GM18870 (cell line): Measurements from ENCODE around the gene KIAA0319L.

Experiments used
- ATAC-seq: cut with Tn5 transposase; IDR thresholded peaks from one replicate; pipeline ENCODE4 v1.9.1; 2021; ENCODE audit warnings: moderate library complexity; ENCODE audit not compliant: unreplicated experiment

Gene KIAA0319L

GRCh38 chr1:35539824-35540261 is 17.4 kb downstream of the KIAA0319L start:
- no peak for ATAC-seq

- no peak for ATAC-seq
These were observed 18.0 kb downstream of the KIAA0319L start for GRCh38 chr1:35539073-35539823.

- no peak for ATAC-seq
These were observed 19.4 kb downstream of the KIAA0319L start for GRCh38 chr1:35537806-35538205.

DNA sequence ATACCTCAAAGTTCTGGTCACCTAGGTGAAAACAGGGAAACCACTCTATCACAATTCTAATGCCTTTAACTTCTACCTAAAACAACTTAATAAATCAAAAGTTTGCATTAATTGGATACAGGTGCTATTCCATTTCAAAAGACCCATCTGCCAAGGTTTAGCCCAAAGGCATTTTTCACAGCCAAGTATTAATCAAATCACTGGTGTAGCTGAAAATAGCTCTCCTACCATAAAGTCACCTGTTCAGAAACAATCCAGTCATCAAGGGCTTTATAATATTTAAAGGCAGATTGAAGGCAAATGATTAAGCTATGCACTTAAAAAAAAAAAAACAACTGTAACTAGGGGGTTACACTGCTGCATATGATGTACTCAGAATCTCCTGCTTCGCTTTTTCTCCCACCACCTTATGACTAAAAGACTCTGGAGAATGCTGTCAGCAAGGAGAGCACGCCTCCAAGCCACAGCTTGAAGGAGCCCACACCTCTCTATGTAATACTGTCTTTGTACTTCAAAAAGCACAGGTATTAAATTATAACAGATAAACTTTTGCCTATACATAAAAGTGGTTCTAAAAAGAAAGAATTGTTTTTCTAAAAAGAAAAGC is 20.5 kb downstream of the KIAA0319L start:
- ATAC-seq: no peak

DNA sequence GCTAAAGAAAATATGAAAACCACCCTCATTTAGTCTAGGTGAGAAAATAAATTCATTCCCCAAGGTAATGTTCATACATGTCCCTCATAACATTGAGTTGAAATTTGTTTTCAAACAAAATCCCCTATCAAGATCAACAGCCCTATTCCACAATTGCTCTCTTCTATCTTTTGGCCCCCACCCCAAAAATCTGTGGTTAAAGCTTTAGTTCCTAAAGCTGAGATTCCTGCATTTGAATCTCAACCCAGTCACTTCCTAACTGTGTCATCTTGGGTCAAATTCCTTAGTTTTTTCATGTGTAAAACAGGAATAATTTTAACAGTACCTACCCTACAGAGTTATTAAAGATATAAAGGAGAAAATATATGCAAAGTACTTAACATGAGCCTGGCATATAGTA is 22.0 kb downstream of the KIAA0319L start:
- no peak for ATAC-seq

GRCh38 chr1:35533586-35533985 is 23.6 kb downstream of the KIAA0319L start:
- ATAC-seq: no peak

DNA sequence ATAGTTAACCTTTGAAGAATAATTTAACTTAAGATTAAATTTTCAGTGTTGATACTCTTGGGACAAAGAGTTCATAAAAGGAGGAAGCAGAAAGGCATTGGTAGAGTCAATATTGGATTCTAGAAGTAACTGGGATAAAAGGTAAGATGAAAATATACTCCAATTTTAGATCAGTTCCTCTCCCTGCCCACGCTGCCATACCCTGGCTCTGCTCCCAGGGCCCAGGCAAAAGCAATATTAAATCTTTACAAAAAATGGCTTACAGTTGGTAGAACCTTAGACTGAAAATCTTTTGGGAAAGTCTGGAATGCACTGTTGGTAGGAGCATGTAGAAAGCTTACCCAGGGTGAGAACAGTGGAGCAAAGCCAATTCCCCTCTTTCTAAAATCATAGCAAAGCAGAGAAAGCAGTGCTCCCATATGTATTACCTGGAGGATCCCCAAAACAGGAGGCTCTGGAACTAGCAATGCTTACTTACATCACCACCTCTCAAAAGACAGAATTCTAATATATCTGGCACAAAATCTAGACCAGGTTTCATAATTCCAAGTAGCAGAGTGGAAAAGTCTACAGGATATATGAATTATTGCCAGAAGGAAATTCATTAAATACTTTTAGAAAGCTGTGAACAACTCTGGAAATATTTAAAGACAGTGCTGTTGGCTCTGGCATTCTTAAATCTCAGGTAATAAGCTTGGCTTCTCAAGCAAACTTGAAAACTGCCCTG is 24.5 kb downstream of the KIAA0319L start:
- no peak for ATAC-seq

DNA sequence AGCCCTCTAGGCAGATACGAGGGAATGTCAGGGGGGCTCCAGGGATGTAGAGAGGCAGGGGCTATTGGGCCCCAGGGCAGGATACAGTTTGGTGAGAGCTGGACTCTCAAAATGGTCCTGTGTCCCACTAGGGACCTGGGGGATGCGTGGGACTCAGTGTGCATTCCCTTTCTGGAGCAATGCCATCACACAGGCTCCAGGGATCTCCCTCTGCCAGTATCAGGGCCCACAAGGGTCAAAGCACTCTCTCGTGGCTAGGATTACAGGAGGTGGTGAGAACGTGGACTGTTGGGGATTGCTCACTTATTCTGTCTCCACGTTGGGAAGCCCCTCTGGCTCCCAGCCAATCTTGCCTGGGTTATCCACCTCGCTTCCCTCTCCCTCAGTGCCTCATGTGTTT is 25.8 kb downstream of the KIAA0319L start:
- ATAC-seq: no peak

GRCh38 chr1:35530946-35531345 is 26.3 kb downstream of the KIAA0319L start:
- ATAC-seq: no peak

- no peak for ATAC-seq
These were observed 27.0 kb downstream of the KIAA0319L start for GRCh38 chr1:35530168-35530567.

- no peak for ATAC-seq
These were observed 33.1 kb downstream of the KIAA0319L start for GRCh38 chr1:35524106-35524505.

DNA sequence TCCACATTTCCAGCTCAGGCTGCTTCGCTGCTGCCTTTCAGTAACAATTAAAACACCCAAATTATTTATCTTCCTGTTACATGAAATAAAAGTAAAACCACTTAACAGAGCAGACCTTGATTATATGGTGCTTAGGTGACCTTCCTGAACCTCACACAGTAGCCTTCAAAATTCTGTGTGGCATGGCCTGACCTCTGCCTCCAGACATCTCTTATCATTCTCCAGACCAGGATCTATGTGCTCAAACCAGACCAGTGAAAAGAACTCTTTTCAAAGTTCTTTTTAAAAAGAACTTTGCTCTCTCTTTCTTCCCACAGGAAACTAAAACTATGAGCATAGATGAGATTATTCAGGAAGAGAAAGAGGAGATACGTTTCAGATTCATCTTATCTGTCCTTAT is 37.8 kb downstream of the KIAA0319L start:
- no peak for ATAC-seq

- ATAC-seq: no peak
These were observed 39.0 kb downstream of the KIAA0319L start for GRCh38 chr1:35518183-35518582.

DNA sequence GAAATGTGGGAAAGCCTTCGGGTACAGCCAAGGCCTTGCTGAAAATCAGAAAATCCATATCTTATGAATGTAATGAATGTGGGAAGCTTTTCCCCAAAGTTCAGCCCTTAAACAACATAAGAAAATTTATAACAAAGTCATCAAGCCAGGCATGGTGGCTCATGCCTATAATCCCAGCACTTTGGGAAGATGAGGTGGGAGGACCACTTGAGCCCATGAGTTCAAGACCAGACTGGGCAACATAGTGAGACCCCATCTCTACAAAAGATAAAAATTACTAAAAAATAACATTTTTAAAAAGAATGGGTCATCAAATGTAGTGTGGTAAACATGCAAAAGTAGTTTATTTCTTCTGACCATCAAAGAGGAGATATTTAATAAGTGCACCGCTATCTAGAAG is 45.9 kb downstream of the KIAA0319L start:
- ATAC-seq: no peak

GRCh38 chr1:35509558-35509957 is 47.6 kb downstream of the KIAA0319L start:
- ATAC-seq: no peak

- no peak for ATAC-seq
These were observed 49.3 kb downstream of the KIAA0319L start for GRCh38 chr1:35507947-35508346.

DNA sequence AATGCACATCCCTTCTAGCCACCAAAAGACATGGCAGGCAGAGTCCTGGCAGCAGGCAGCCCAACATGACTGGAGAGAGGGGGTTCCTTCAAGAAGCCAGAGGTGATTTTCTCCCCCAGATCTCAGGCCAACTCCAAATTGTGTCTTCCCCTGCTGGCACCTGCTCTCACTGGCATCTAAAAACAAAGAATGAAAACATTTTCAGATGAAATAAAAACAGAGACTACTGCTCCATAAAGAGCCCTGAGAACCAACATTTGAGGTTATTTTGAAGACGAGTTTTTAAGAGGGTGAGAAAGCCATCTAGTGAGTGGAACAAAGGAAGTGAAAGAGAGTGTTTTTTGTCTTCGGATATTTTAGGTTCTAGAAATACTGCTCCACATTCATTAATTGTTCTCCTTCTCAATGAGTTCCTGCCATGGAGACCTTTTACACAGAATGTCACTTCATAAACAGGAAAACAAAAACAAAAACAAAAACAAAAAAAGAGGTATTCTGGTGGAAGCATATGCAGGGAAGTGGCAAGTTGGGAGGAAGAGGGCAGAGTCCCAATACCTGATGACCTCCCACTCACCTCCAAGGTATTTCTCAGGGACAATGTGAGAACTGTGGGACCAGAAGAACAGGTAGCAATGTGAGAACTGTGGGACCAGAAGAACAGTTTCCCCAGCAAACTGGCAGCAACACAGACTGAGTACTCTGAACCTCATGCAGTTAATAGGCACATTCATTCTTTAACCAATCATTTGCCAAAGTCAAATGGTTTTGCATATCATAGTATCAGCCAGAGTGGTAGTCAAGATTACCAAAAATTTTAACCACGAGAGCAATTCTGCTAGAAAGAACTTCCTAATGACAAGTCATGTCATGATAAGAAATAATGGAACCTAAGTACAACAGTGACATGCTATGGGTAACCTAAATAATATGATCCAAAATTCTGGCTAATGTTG is 50.0 kb downstream of the KIAA0319L start:
- ATAC-seq: no peak

- no peak for ATAC-seq
These were observed 51.0 kb downstream of the KIAA0319L start for GRCh38 chr1:35505911-35506798.

GRCh38 chr1:35502242-35502641 is 55.0 kb downstream of the KIAA0319L start:
- no peak for ATAC-seq

GRCh38 chr1:35500439-35500838 is 56.8 kb downstream of the KIAA0319L start:
- ATAC-seq: no peak
